Bronchial epithelial cell (primary cell): ENCODE data around the gene MGAT5. TPM values are rescaled to one million over a fixed set of nuclear protein-coding genes. Genes with fewer than 3 reads are reported as not detected.
A peak's percentile ranks its signal among the peaks of the same experiment; 100 is the strongest.

Experiments
- DNase-seq: peaks from one replicate; pipeline ENCODE4 v3.0.0-alpha.2; 2010; ENCODE audit warnings: low read depth
- FAIRE-seq: peaks from 2 replicates; lab custom pipeline; 2011; peaks lifted over from hg19 to GRCh38; lab: Jason Lieb, UNC
- H3K27me3 ChIP-seq: 2 replicates; pipeline ENCODE4 v1.5.1; 2011; ENCODE audit warnings: low read length; ENCODE audit not compliant: control insufficient read depth, insufficient read depth
- H3K36me3 ChIP-seq: 2 replicates; pipeline ENCODE4 v1.5.1; 2011; ENCODE audit warnings: low read length; ENCODE audit not compliant: control insufficient read depth, insufficient read depth
- H3K4me3 ChIP-seq: 2 replicates; pipeline ENCODE4 v1.5.1; 2011; ENCODE audit warnings: mild to moderate bottlenecking, low read depth, low read length, control low read depth
- total RNA-seq: library from RNA; depleted of rRNA; stranded (reverse); fragments of >200 nt; gene quantifications from 2 replicates; pipeline ENCODE4 v1.2.1, GENCODE V29; 2014
- TF ChIP-seq, protein P1 (sequence below): IDR thresholded peaks from 2 replicates; pipeline ENCODE4 v1.5.1; 2011; ENCODE audit warnings: mild to moderate bottlenecking, moderate library complexity, low read length, control low read depth, inconsistent platforms; ENCODE audit not compliant: insufficient read depth, severe bottlenecking

MGAT5 gene
- total RNA-seq, 1 donor from 2014 or later, result 48.7 TPM

DNA sequence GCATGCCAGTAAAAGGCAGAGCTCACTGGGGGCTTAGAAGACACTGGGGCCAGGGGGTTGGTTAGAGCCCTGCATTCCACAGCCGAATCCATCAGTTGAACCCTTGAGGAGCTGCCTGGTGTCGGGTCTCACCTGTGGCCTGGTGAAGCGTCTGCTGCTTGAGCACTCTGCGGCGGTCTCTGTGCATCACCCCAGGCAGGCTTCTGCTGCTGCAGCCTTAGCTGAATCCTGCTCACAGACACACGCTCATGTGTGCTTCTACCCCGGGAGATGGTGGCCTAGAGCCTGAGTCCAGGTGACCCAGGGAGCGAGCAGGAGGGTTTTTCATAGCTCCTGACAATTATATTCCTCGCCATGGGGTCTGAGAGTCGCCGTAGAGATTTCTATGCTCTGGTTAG lies 192.1 kb downstream of the MGAT5 start:
- Histone ChIP-seq H3K4me3 (no peak overlapping the region), H3K27me3 (no peaks in the 10 kb centered on the region), H3K36me3 (peaks cover 1% of the 10 kb centered on the region)
- TF ChIP-seq, protein P1, sequence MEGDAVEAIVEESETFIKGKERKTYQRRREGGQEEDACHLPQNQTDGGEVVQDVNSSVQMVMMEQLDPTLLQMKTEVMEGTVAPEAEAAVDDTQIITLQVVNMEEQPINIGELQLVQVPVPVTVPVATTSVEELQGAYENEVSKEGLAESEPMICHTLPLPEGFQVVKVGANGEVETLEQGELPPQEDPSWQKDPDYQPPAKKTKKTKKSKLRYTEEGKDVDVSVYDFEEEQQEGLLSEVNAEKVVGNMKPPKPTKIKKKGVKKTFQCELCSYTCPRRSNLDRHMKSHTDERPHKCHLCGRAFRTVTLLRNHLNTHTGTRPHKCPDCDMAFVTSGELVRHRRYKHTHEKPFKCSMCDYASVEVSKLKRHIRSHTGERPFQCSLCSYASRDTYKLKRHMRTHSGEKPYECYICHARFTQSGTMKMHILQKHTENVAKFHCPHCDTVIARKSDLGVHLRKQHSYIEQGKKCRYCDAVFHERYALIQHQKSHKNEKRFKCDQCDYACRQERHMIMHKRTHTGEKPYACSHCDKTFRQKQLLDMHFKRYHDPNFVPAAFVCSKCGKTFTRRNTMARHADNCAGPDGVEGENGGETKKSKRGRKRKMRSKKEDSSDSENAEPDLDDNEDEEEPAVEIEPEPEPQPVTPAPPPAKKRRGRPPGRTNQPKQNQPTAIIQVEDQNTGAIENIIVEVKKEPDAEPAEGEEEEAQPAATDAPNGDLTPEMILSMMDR, result no peak
- FAIRE-seq, result no peak
- no peak for DNase-seq

DNA sequence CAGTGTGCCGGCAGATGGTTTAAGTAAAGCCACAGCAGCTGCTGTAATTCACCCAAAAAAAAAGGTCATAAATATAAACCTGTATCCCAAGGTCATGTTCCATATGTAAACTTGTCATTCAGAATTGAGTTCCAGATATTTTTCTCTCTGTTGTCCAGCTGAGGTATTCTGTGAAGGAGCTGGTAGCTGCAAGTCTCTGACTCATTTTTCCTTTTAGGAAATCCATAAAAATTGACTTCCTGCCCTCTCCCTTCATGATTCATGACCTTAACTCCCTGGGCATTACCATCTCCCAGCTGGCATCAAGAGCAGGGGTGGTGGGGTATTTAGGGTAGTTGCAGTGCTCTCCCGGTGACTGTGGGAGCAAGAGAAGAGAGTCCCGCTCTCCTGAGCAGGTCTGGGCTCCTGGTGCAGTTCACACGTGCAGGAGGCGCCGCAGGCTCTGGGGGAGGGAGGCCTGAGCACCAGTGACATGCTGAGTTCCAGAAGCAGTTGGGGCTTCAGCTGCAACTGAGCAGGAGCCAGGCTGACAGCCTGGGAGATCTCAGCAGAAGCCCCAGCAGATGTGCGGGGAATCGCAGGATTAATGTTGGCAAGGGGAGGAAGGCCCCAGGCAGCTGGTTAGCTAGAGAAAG lies 192.6 kb downstream of the MGAT5 start:
- H3K36me3 ChIP-seq, result peaks cover 1% of the 10 kb centered on the region
- no peak overlapping the region for H3K4me3 ChIP-seq
- TF ChIP-seq, protein P1, result no peak
- FAIRE-seq, result no peak
- DNase-seq, result peak; percentile 46
- H3K27me3 ChIP-seq, result no peaks in the 10 kb centered on the region

DNA sequence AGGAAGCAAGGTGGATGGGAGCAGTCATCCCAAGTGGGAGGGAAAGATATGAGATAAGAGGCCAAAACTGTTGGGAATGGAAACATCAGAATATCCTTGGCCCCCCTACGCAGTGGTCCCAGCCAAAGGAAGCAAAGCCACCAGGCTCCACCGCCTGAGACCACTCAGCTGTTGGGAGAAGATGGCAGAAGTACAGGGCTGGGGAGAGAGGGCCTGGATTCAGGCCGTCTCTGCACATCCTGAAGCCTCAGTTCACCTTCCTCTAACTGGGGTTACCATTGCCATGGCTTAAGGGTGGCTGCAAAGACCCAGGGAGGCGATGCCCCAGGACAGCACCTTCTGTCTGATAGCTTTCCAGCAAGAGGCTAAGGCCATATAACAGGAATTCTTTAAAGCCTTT lies 193.8 kb downstream of the MGAT5 start:
- no peak for DNase-seq
- H3K36me3 ChIP-seq, result peaks cover 1% of the 10 kb centered on the region
- H3K4me3 ChIP-seq, result no peak overlapping the region
- no peak for FAIRE-seq
- TF ChIP-seq, protein P1, result no peak
- H3K27me3 ChIP-seq, result no peaks in the 10 kb centered on the region

DNA sequence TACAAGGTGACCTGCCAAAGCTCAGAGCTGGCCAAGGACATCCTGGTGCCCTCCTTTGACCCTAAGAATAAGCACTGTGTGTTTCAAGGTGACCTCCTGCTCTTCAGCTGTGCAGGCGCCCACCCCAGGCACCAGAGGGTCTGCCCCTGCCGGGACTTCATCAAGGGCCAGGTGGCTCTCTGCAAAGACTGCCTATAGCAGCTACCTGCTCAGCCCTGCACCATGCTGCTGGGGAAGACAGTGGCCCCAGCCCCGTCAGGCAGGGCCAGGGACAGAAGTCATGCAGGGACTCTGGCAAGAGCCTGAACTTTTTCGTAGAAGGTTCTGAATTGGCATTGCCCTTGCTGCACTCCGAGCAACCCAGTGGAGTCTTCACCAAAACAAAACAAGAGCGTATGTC lies 194.8 kb downstream of the MGAT5 start:
- H3K36me3 ChIP-seq, result peaks cover 1% of the 10 kb centered on the region
- no peak for FAIRE-seq
- no peaks in the 10 kb centered on the region for H3K27me3 ChIP-seq
- TF ChIP-seq, protein P1, result no peak
- no peak overlapping the region for H3K4me3 ChIP-seq
- DNase-seq, result no peak

GRCh38 chr2:134449157-134449556 lies 195.3 kb downstream of the MGAT5 start:
- Histone ChIP-seq H3K36me3 (peaks cover 1% of the 10 kb centered on the region), H3K4me3 (no peak overlapping the region), H3K27me3 (no peaks in the 10 kb centered on the region)
- DNase-seq (no peak), FAIRE-seq (no peak)
- TF ChIP-seq, protein P1, result no peak
